RWPE2 (cell line): ENCODE results near the gene GRAP.

Experiments
- ATAC-seq: fragments of 200-7000 bp; cut with Tn5 transposase; 3 replicates; pipeline ENCODE4 v1.9.1; 2021; ENCODE audit warnings: low read depth
- DNase-seq: peaks from one replicate; pipeline ENCODE4 v3.0.0-alpha.2; 2020; ENCODE audit warnings: low spot score
- H3K27ac ChIP-seq: fragments of 450-650 bp; 2 replicates; pipeline ENCODE4 v1.5.1; 2017; ENCODE audit warnings: mild to moderate bottlenecking; ENCODE audit not compliant: poor library complexity, severe bottlenecking
- H3K27me3 ChIP-seq: fragments of 250-450 bp; sonication (Bioruptor Pico); 2 replicates; pipeline ENCODE4 v1.5.1; 2021; ENCODE audit warnings: mild to moderate bottlenecking, moderate library complexity; ENCODE audit not compliant: insufficient read depth, poor library complexity, severe bottlenecking
- H3K36me3 ChIP-seq: fragments of 250-450 bp; sonication (Bioruptor Pico); 2 replicates; pipeline ENCODE4 v1.5.1; 2020; ENCODE audit warnings: low read depth, mild to moderate bottlenecking, moderate library complexity
- H3K4me1 ChIP-seq: fragments of 250-450 bp; sonication (Bioruptor Pico); 2 replicates; pipeline ENCODE4 v1.5.1; 2021; ENCODE audit warnings: mild to moderate bottlenecking, moderate library complexity; ENCODE audit not compliant: insufficient read depth, poor library complexity, severe bottlenecking
- H3K4me3 ChIP-seq: fragments of 250-450 bp; sonication (Bioruptor Pico); 2 replicates; pipeline ENCODE4 v1.5.1; 2021; ENCODE audit warnings: mild to moderate bottlenecking, moderate library complexity; ENCODE audit not compliant: severe bottlenecking
- H3K9me3 ChIP-seq: fragments of 250-450 bp; sonication (Bioruptor Pico); 2 replicates; pipeline ENCODE4 v1.5.1; 2021; ENCODE audit warnings: mild to moderate bottlenecking, moderate library complexity; ENCODE audit not compliant: severe bottlenecking
- CTCF ChIP-seq: fragments of 450-650 bp; IDR thresholded peaks from one replicate; pipeline ENCODE4 v1.5.1; 2017; ENCODE audit warnings: mild to moderate bottlenecking, moderate library complexity; ENCODE audit not compliant: poor library complexity, severe bottlenecking

Gene GRAP

DNA sequence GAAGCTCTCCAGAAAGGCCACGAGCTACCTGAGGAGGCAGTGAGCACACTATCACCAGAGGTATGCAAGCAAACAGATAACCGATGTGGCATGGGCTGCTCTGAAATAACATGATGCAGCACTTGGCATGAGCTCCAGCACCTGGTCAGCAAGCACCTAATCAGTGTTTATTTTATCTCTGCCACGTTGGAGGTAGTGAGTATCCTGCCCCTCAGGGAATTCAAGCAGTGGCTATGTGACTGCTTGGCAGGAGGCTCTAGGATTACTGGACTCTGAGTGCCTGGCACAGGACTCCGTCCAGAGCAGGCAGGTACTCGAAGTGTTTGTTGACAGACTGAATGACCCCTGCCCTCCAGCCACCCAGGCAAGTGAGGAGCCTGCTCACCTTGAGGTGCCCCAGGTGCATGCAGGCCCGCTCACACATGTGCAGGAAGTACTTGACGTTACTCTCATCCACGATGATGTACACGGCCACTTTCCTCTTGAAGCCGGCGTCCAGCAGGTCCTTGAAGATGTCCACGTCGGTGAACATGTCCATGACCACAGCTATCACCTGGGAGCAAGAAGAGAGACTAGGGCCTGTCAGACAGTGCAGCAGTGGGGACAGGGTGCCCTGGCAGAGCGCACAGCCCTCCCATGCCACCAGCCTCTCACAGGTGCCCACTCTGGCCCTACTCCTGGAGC is 58.8 kb downstream of the GRAP start:
- no peak for TF ChIP-seq CTCF
- ATAC-seq (no peak), DNase-seq (no peak)
- Histone ChIP-seq H3K27ac (no peak overlapping the region), H3K36me3 (peaks cover 50% of the 10 kb centered on the region), H3K27me3 (no peaks in the 10 kb centered on the region), H3K9me3 (no peaks in the 10 kb centered on the region), H3K4me1 (no peaks in the 10 kb centered on the region), H3K4me3 (no peak overlapping the region)

- Histone ChIP-seq H3K27ac (no peak overlapping the region), H3K9me3 (no peaks in the 10 kb centered on the region), H3K4me1 (no peaks in the 10 kb centered on the region), H3K36me3 (peaks cover 50% of the 10 kb centered on the region), H3K27me3 (no peaks in the 10 kb centered on the region), H3K4me3 (no peak overlapping the region)
- no peak for ATAC-seq
- no peak for TF ChIP-seq CTCF
- DNase-seq, result no peak
Measured at GRCh38 chr17:18987230-18987610, 59.5 kb downstream of the GRAP start.

DNA sequence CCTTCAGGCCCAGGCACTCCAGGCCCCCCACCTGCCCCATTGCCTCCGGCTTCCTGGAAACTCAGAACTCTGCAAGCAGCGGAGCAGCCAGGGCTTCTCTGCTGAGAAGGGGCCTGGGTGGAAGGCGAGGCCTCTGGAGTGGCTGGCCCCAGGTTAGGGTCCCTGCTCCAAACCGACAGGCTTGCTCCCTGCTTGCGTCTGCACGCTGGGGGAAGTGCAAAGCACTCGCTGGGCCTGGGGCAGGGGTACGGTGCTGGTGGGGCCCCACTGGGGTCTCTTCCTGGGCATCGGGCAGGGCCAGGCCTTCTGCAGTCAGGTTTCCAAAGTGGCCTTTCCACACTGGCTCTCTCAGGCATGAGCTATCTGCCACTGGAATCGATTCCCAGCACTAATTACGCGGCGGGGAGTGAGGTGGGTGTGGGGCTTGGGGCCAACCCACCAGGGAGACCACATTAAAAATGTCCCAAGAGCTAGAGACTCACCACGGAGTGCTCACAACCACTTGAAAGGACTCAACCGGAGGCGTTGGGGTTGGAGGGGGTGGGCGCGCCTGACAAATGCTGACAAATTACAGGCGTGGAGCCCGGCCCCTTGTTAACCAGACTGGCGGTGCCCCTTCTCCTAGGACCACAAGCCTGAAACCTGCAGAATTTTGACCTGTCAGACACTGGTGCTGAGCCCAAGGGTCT is 60.1 kb downstream of the GRAP start:
- Histone ChIP-seq H3K4me3 (no peak overlapping the region), H3K9me3 (no peaks in the 10 kb centered on the region), H3K4me1 (no peaks in the 10 kb centered on the region), H3K36me3 (peaks cover 50% of the 10 kb centered on the region), H3K27ac (no peak overlapping the region), H3K27me3 (no peaks in the 10 kb centered on the region)
- no peak for TF ChIP-seq CTCF
- DNase-seq (no peak), ATAC-seq (no peak)

GRCh38 chr17:18985475-18985874 is 61.3 kb downstream of the GRAP start:
- no peak for TF ChIP-seq CTCF
- H3K27me3 ChIP-seq, result no peaks in the 10 kb centered on the region
- H3K4me1 ChIP-seq, result no peaks in the 10 kb centered on the region
- DNase-seq, result no peak
- no peak for ATAC-seq
- peaks cover 53% of the 10 kb centered on the region for H3K36me3 ChIP-seq
- no peak overlapping the region for H3K4me3 ChIP-seq
- H3K9me3 ChIP-seq, result no peaks in the 10 kb centered on the region
- H3K27ac ChIP-seq, result no peak overlapping the region
